GM18867 (cell line): ENCODE results near the gene SREBF1.

Source experiments
- ATAC-seq: cut with Tn5 transposase; IDR thresholded peaks from one replicate; pipeline ENCODE4 v1.9.1; 2021; ENCODE audit warnings: mild to moderate bottlenecking, moderate library complexity; ENCODE audit not compliant: unreplicated experiment

The SREBF1 gene

GRCh38 chr17:17836818-17837379 lies at the start of gene SREBF1:
TSS of gene SREBF1 (minus strand) at chr17:17836986. CDS start at chr17:17836817, 169 bp downstream.
- peak; percentile 25 for ATAC-seq

GRCh38 chr17:17886226-17886625 lies 49.4 kb upstream of the SREBF1 start:
- no peak for ATAC-seq

GRCh38 chr17:17884391-17885357 lies 47.9 kb upstream of the SREBF1 start:
- no peak for ATAC-seq

- ATAC-seq = no peak
Observed at GRCh38 chr17:17883801-17884200, 47.0 kb upstream of the SREBF1 start.

GRCh38 chr17:17882082-17882581 lies 45.3 kb upstream of the SREBF1 start:
- no peak for ATAC-seq

- ATAC-seq = no peak
Observed at GRCh38 chr17:17880577-17881196, 43.9 kb upstream of the SREBF1 start.

- no peak for ATAC-seq
Observed at GRCh38 chr17:17877529-17878358, 41.0 kb upstream of the SREBF1 start.

- no peak for ATAC-seq
Observed at GRCh38 chr17:17876959-17877528, 40.3 kb upstream of the SREBF1 start.

- ATAC-seq = no peak
Observed at GRCh38 chr17:17874478-17874877, 37.7 kb upstream of the SREBF1 start.

- ATAC-seq = no peak
Observed at GRCh38 chr17:17873450-17873991, 36.7 kb upstream of the SREBF1 start.

GRCh38 chr17:17872547-17873345 lies 36.0 kb upstream of the SREBF1 start:
- no peak for ATAC-seq

GRCh38 chr17:17871913-17872312 lies 35.1 kb upstream of the SREBF1 start:
- no peak for ATAC-seq

GRCh38 chr17:17870247-17870646 lies 33.5 kb upstream of the SREBF1 start:
- no peak for ATAC-seq

- no peak for ATAC-seq
Observed at GRCh38 chr17:17868641-17869522, 32.1 kb upstream of the SREBF1 start.

GRCh38 chr17:17866897-17867296 lies 30.1 kb upstream of the SREBF1 start:
- no peak for ATAC-seq

GRCh38 chr17:17866425-17866824 lies 29.6 kb upstream of the SREBF1 start:
- no peak for ATAC-seq

- no peak for ATAC-seq
Observed at GRCh38 chr17:17865035-17865434, 28.2 kb upstream of the SREBF1 start.

- ATAC-seq = no peak
Observed at GRCh38 chr17:17860766-17861107, 24.0 kb upstream of the SREBF1 start.
